SK-N-SH treated with all-trans-retinoic acid at 6 μM for 48 hours (cell line): Measurements from ENCODE around the gene DRD3.
A peak's percentile ranks its signal among the peaks of the same experiment; 100 is the strongest.

Experiments
- ATAC-seq: fragments of 200-7000 bp; cut with Tn5 transposase; 3 replicates; pipeline ENCODE4 v1.9.1; 2020; ENCODE audit warnings: mild to moderate bottlenecking, moderate library complexity
- ARNTL ChIP-seq: fragments of 450-650 bp; formaldehyde crosslinking; IDR thresholded peaks from 2 replicates; pipeline ENCODE4 v1.5.0; 2020; ENCODE audit warnings: low read depth, mild to moderate bottlenecking, moderate library complexity, borderline replicate concordance
- CSDC2 ChIP-seq: fragments of 250-450 bp; sonication (Bioruptor Pico); IDR thresholded peaks from 2 replicates; pipeline ENCODE4 v1.5.0; 2020; ENCODE audit warnings: mild to moderate bottlenecking, moderate library complexity
- ESRRG ChIP-seq: fragments of 250-450 bp; sonication (Bioruptor Pico); IDR thresholded peaks from 2 replicates; pipeline ENCODE4 v1.6.1; 2021; ENCODE audit warnings: mild to moderate bottlenecking
- GLIS3 ChIP-seq: fragments of 250-450 bp; sonication (Bioruptor Pico); IDR thresholded peaks from 2 replicates; pipeline ENCODE4 v1.5.0; 2020; ENCODE audit warnings: mild to moderate bottlenecking, moderate library complexity
- OSR1 ChIP-seq: fragments of 250-450 bp; sonication (Bioruptor Pico); IDR thresholded peaks from 2 replicates; pipeline ENCODE4 v1.8.0; 2022; ENCODE audit warnings: moderate library complexity, mild to moderate bottlenecking, inconsistent platforms
- PPARA ChIP-seq: fragments of 250-450 bp; sonication (Bioruptor Pico); IDR thresholded peaks from 2 replicates; pipeline ENCODE4 v1.5.0; 2020; ENCODE audit warnings: mild to moderate bottlenecking, borderline replicate concordance
- RARB ChIP-seq: fragments of 250-450 bp; sonication (Bioruptor Pico); IDR thresholded peaks from 2 replicates; pipeline ENCODE4 v1.8.0; 2021; ENCODE audit warnings: mild to moderate bottlenecking, moderate library complexity
- SNAI2 ChIP-seq: fragments of 250-450 bp; sonication (Bioruptor Pico); IDR thresholded peaks from 2 replicates; pipeline ENCODE4 v1.5.0; 2020; ENCODE audit warnings: mild to moderate bottlenecking, moderate library complexity
- TCF4 ChIP-seq: fragments of 250-450 bp; sonication (Bioruptor Pico); IDR thresholded peaks from 2 replicates; pipeline ENCODE4 v1.8.0; 2021; ENCODE audit warnings: mild to moderate bottlenecking, moderate library complexity, borderline replicate concordance
- TSHZ2 ChIP-seq: fragments of 250-450 bp; sonication (Bioruptor Pico); IDR thresholded peaks from 2 replicates; pipeline ENCODE4 v1.5.0; 2020; ENCODE audit warnings: mild to moderate bottlenecking, moderate library complexity
- ZC3H10 ChIP-seq: fragments of 250-450 bp; sonication (Bioruptor Pico); IDR thresholded peaks from 2 replicates; pipeline ENCODE4 v1.5.1; 2021; ENCODE audit warnings: mild to moderate bottlenecking, moderate library complexity
- ZFP30 ChIP-seq: fragments of 450-650 bp; formaldehyde crosslinking; IDR thresholded peaks from 2 replicates; pipeline ENCODE4 v1.5.0; 2022; ENCODE audit warnings: mild to moderate bottlenecking, moderate library complexity
- ZNF8 ChIP-seq: fragments of 450-650 bp; formaldehyde crosslinking; IDR thresholded peaks from 2 replicates; pipeline ENCODE4 v1.5.0; 2020; ENCODE audit warnings: mild to moderate bottlenecking, moderate library complexity
- TF ChIP-seq, protein P1 (sequence below): fragments of 250-450 bp; sonication (Bioruptor Pico); IDR thresholded peaks from 2 replicates; pipeline ENCODE4 v1.8.0; 2020; ENCODE audit warnings: mild to moderate bottlenecking, moderate library complexity, borderline replicate concordance
- TF ChIP-seq, protein P2 (sequence below): fragments of 250-450 bp; sonication (Bioruptor Pico); IDR thresholded peaks from 2 replicates; pipeline ENCODE4 v1.5.1; 2021; ENCODE audit warnings: mild to moderate bottlenecking, moderate library complexity
- TF ChIP-seq, protein P3 (sequence below): fragments of 250-450 bp; sonication (Bioruptor Pico); IDR thresholded peaks from 2 replicates; pipeline ENCODE4 v1.8.0; 2021; ENCODE audit warnings: low read depth, mild to moderate bottlenecking, moderate library complexity, borderline replicate concordance
- TF ChIP-seq, protein P4 (sequence below): fragments of 250-450 bp; sonication (Bioruptor Pico); IDR thresholded peaks from 2 replicates; pipeline ENCODE4 v1.5.1; 2020; ENCODE audit warnings: low read depth, mild to moderate bottlenecking, moderate library complexity

The DRD3 gene

GRCh38 chr3:114192136-114192535 lies 13.3 kb upstream of the DRD3 start:
- no peak for ATAC-seq
- TF ChIP-seq PPARA (CRISPR knock-in tag) (no peak), TSHZ2 (CRISPR knock-in tag) (no peak), ZFP30 (no peak)
- TF ChIP-seq, protein P1, sequence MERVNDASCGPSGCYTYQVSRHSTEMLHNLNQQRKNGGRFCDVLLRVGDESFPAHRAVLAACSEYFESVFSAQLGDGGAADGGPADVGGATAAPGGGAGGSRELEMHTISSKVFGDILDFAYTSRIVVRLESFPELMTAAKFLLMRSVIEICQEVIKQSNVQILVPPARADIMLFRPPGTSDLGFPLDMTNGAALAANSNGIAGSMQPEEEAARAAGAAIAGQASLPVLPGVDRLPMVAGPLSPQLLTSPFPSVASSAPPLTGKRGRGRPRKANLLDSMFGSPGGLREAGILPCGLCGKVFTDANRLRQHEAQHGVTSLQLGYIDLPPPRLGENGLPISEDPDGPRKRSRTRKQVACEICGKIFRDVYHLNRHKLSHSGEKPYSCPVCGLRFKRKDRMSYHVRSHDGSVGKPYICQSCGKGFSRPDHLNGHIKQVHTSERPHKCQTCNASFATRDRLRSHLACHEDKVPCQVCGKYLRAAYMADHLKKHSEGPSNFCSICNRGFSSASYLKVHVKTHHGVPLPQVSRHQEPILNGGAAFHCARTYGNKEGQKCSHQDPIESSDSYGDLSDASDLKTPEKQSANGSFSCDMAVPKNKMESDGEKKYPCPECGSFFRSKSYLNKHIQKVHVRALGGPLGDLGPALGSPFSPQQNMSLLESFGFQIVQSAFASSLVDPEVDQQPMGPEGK (CRISPR knock-in tag): no peak

DNA sequence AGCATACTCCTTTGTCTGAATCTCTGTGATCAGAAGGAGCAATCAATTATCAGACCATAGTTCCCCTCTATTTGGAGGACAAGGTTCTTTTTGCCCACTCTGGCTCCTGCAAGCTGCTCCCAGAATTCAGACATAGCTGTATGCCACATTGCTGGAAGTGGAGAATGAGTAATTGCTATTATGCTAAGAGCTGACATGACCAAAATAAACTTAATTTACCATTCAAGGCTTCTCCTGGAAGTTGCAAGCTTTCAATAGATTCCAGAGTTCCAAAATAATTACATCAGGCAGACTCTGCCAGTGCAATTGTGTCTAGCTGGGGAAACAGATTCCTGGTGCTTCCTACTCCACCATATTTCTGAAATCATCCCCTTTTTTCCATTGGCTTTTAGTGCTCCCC lies 7.6 kb upstream of the DRD3 start:
- TF ChIP-seq, protein P2, sequence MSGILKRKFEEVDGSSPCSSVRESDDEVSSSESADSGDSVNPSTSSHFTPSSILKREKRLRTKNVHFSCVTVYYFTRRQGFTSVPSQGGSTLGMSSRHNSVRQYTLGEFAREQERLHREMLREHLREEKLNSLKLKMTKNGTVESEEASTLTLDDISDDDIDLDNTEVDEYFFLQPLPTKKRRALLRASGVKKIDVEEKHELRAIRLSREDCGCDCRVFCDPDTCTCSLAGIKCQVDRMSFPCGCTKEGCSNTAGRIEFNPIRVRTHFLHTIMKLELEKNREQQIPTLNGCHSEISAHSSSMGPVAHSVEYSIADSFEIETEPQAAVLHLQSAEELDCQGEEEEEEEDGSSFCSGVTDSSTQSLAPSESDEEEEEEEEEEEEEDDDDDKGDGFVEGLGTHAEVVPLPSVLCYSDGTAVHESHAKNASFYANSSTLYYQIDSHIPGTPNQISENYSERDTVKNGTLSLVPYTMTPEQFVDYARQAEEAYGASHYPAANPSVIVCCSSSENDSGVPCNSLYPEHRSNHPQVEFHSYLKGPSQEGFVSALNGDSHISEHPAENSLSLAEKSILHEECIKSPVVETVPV: no peak
- TF ChIP-seq, protein P3, sequence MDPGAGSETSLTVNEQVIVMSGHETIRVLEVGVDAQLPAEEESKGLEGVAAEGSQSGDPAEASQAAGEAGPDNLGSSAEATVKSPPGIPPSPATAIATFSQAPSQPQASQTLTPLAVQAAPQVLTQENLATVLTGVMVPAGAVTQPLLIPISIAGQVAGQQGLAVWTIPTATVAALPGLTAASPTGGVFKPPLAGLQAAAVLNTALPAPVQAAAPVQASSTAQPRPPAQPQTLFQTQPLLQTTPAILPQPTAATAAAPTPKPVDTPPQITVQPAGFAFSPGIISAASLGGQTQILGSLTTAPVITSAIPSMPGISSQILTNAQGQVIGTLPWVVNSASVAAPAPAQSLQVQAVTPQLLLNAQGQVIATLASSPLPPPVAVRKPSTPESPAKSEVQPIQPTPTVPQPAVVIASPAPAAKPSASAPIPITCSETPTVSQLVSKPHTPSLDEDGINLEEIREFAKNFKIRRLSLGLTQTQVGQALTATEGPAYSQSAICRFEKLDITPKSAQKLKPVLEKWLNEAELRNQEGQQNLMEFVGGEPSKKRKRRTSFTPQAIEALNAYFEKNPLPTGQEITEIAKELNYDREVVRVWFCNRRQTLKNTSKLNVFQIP (CRISPR knock-in tag): no peak
- TF ChIP-seq PPARA (CRISPR knock-in tag): no peak
- no peak for TF ChIP-seq TCF4
- no peak for TF ChIP-seq ZNF8 (CRISPR knock-in tag)
- TF ChIP-seq ZFP30: no peak
- no peak for TF ChIP-seq OSR1 (CRISPR knock-in tag)
- TF ChIP-seq, protein P4, sequence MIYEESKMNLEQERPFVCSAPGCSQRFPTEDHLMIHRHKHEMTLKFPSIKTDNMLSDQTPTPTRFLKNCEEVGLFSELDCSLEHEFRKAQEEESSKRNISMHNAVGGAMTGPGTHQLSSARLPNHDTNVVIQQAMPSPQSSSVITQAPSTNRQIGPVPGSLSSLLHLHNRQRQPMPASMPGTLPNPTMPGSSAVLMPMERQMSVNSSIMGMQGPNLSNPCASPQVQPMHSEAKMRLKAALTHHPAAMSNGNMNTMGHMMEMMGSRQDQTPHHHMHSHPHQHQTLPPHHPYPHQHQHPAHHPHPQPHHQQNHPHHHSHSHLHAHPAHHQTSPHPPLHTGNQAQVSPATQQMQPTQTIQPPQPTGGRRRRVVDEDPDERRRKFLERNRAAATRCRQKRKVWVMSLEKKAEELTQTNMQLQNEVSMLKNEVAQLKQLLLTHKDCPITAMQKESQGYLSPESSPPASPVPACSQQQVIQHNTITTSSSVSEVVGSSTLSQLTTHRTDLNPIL (CRISPR knock-in tag): no peak
- TF ChIP-seq SNAI2 (CRISPR knock-in tag): no peak
- TF ChIP-seq, all 23 proteins: peak for 0
- no peak for ATAC-seq

DNA sequence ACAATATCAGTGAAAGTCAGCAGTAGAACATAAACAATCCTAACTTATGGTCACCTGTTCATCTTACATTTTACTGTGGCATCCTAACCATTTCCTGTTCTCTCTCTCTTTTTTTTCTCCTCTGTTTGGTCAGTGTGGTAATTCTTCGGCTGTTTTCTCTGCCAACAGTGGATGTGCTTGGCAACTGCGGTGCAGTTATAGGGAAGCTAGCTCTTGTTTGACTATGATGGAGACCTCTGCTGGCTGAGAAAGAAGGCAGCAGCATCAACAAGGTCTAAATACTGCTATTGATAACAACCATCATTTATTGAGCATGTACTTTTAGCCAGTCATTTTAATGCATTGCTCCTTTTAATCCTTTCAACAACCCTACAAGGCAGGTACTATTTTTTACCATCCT lies 723 bp upstream of the DRD3 start:
- ATAC-seq: peak; percentile 75
- no peak for TF ChIP-seq ESRRG (CRISPR knock-in tag)
- TF ChIP-seq TCF4: no peak
- TF ChIP-seq ZNF8 (CRISPR knock-in tag): no peak
- TF ChIP-seq, protein P2: no peak
- TF ChIP-seq TSHZ2 (CRISPR knock-in tag): no peak
- no peak for TF ChIP-seq GLIS3
- TF ChIP-seq ARNTL: no peak
- TF ChIP-seq RARB (CRISPR knock-in tag): no peak
- TF ChIP-seq, protein P3 (CRISPR knock-in tag): no peak
- no peak for TF ChIP-seq CSDC2 (CRISPR knock-in tag)
- TF ChIP-seq ZC3H10 (CRISPR knock-in tag): no peak
- TF ChIP-seq, protein P1 (CRISPR knock-in tag): no peak
- TF ChIP-seq OSR1 (CRISPR knock-in tag): no peak
- TF ChIP-seq, protein P4 (CRISPR knock-in tag): no peak
